22Rv1 (cell line): ENCODE measurements around the gene PIWIL1.

Source experiments
- H3K27ac ChIP-seq: fragments of 450-650 bp; 2 replicates; pipeline ENCODE4 v1.5.1; 2017
- ZFX ChIP-seq: fragments of 450-650 bp; IDR thresholded peaks from 2 replicates; pipeline ENCODE4 v1.6.1; 2017; ENCODE audit warnings: antibody characterized with exemption, borderline replicate concordance
- TF ChIP-seq, protein P1 (sequence below): fragments of 450-650 bp; IDR thresholded peaks from 2 replicates; pipeline ENCODE4 v1.5.1; 2017; ENCODE audit warnings: mild to moderate bottlenecking

PIWIL1 gene

DNA sequence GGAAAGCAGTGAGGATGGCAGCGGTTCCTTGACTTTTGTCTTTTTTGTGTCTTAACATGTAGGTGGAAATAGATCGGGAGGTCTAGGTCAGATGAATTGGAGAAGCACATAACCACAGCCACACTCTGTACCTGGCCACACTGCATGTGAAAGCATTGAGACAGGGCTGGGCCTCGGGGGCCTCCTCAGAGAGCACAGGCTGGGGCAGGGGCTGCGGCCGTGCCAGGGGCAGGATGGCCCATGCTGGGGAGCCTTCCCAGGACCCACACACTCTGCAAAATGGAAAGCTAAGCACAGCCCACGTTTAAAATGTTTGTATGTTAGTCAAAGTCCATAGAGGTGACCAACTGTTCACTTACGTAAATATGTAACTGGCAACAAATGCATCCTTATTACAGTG lies 76.7 kb downstream of the PIWIL1 start:
- TF ChIP-seq, protein P1, sequence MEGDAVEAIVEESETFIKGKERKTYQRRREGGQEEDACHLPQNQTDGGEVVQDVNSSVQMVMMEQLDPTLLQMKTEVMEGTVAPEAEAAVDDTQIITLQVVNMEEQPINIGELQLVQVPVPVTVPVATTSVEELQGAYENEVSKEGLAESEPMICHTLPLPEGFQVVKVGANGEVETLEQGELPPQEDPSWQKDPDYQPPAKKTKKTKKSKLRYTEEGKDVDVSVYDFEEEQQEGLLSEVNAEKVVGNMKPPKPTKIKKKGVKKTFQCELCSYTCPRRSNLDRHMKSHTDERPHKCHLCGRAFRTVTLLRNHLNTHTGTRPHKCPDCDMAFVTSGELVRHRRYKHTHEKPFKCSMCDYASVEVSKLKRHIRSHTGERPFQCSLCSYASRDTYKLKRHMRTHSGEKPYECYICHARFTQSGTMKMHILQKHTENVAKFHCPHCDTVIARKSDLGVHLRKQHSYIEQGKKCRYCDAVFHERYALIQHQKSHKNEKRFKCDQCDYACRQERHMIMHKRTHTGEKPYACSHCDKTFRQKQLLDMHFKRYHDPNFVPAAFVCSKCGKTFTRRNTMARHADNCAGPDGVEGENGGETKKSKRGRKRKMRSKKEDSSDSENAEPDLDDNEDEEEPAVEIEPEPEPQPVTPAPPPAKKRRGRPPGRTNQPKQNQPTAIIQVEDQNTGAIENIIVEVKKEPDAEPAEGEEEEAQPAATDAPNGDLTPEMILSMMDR, result no peak
- TF ChIP-seq ZFX, result no peak
- no peak overlapping the region for H3K27ac ChIP-seq

DNA sequence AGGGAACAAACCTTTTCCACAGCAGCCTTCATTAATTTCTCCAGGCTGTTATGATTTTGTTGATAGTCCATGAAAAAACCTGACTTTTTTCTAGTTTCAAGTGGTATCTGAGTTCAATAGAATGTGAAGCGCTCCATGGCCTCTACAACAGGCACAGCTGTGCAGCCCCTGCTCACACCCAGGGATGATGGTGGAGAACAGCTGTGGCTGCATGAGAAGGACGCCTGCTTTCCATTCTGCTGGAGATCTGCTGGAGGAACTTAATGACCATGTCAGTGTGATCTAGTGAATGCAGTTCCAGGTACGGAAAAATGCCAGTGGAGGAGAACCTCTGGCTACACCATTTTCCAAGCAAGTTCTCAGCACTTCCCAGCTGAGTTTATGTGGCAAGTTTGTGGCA lies 80.6 kb downstream of the PIWIL1 start:
- TF ChIP-seq, protein P1, result no peak
- TF ChIP-seq ZFX, result no peak
- no peak overlapping the region for H3K27ac ChIP-seq

DNA sequence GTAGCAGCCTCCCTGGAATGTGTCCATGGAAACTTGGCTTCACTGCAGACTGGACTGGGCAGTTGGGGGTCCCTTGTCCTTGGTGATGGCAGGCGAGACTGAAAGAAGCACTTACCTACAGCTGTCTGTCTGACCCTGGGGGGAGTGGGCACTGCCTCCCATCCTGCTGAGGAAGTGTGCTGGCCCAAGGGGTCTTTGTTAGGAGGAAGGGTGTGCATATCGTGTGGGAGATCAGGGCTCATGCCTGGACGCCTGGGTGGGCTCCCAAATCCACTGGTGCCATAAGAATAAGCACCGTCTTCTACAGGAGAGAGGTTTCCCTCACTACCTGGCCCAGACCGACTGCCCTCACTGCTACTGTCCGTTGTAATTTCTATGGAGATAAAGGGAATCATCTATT lies 81.4 kb downstream of the PIWIL1 start:
- TF ChIP-seq, protein P1, result no peak
- no peak for TF ChIP-seq ZFX
- no peak overlapping the region for H3K27ac ChIP-seq

DNA sequence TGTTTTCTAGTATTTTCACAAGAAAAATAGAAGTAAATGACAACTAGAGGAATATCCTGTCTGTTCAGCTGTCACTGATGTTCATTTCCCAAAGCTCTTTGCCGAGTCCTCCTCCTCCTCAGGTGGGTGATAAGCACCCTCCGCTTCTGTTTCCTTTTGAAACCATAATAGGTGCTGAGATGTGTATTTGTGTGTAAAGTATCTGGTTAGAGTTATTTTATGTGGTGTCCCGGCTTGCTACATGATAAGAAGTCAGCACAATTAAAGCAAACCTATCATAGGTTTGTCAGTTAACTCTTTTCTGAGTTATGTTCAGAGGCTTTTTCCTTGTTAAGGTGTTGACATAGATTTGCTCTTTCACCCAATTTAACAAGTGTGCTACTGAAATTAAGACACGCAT lies 82.4 kb downstream of the PIWIL1 start:
- TF ChIP-seq, protein P1, result no peak
- no peak for TF ChIP-seq ZFX

DNA sequence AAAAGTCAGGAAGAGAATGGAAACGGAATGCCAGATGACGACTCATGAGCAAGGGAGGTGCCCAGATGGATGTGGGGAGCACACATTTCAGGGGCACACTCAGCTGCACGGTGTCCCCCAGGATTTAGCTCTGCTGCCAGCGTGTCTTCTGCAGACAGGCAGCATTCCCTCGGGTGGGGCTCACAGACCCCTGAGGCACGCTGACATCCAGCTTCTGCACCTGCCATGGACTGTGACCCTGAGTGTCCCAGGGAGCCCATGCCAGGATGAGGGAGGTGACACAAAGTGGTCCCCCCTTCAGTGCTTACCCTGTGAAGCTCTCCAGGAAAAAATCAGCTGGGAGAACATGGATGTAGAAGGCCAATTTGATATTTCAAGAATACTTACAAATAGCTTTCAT lies 84.2 kb downstream of the PIWIL1 start:
- no peak for TF ChIP-seq ZFX
- TF ChIP-seq, protein P1, result no peak
- no peak overlapping the region for H3K27ac ChIP-seq

More for the DNA sequence above, 82.4 kb downstream of the PIWIL1 start:
- no peak overlapping the region for H3K27ac ChIP-seq
